HT1080 (cell line): ENCODE data around the gene HPD. TPM values are rescaled to one million over a fixed set of nuclear protein-coding genes. Genes with fewer than 3 reads are reported as not detected.
A peak's percentile ranks its signal among the peaks of the same experiment; 100 is the strongest.

Experiments
- DNase-seq: peaks from one replicate; pipeline ENCODE4 v3.0.0-alpha.2; 2015; ENCODE audit warnings: low read depth
- total RNA-seq: library from RNA; depleted of rRNA; stranded (reverse); fragments of >200 nt; shearing (Covaris generic); gene quantifications from 2 replicates; pipeline ENCODE4 v1.2.3, GENCODE V29; 2014

HPD gene
- total RNA-seq, 1 experiment from 2014 or later, result 0.47 TPM

GRCh38 chr12:121811434-121812319 lies 47.0 kb downstream of the HPD start:
- peak; percentile 58 for DNase-seq

GRCh38 chr12:121810833-121811433 lies 47.7 kb downstream of the HPD start:
- DNase-seq, result no peak

GRCh38 chr12:121810234-121810817 lies 48.3 kb downstream of the HPD start:
- no peak for DNase-seq

GRCh38 chr12:121809712-121810116 lies 48.9 kb downstream of the HPD start:
- DNase-seq, result no peak

- DNase-seq, result no peak
These were observed 50.0 kb downstream of the HPD start for GRCh38 chr12:121808623-121809022.

- DNase-seq, result no peak
These were observed 50.9 kb downstream of the HPD start for GRCh38 chr12:121807642-121808347.

GRCh38 chr12:121806546-121807423 lies 51.9 kb downstream of the HPD start:
- DNase-seq, result no peak

- DNase-seq, result no peak
These were observed 52.6 kb downstream of the HPD start for GRCh38 chr12:121806009-121806545.

GRCh38 chr12:121805171-121806008 lies 53.3 kb downstream of the HPD start:
- DNase-seq, result no peak

- no peak for DNase-seq
These were observed 54.1 kb downstream of the HPD start for GRCh38 chr12:121804417-121805111.

GRCh38 chr12:121803861-121804416 lies 54.7 kb downstream of the HPD start, which contains the start of gene SETD1B:
SETD1B (plus strand) TSS chr12:121804009; CDS start chr12:121804738, 729 bp downstream.
- DNase-seq, result peak; percentile 80

GRCh38 chr12:121802843-121803698 lies 55.6 kb downstream of the HPD start:
- DNase-seq, result peak; percentile 96

- no peak for DNase-seq
These were observed 56.2 kb downstream of the HPD start for GRCh38 chr12:121802485-121802842.

- no peak for DNase-seq
These were observed 56.8 kb downstream of the HPD start for GRCh38 chr12:121801595-121802484.

GRCh38 chr12:121800694-121801594 lies 57.7 kb downstream of the HPD start:
- no peak for DNase-seq
